Measurements from ENCODE around the gene ZNF578.
"Not testable (repeated sequence)": the region's sequence is repeated elsewhere in the genome, so short reads cannot be mapped to it uniquely, and the experiment has no call there.

ZNF578 gene

GRCh38 chr19:52492201-52492993 lies 39.0 kb downstream of the ZNF578 start:
- no peak for TF ChIP-seq CTCF (IDR thresholded peaks at IDR 0.05; ENCODE audit: low read depth, low read length)
- DNase-seq (ENCODE audit: low read depth, low spot score) = no peak
- H3K4me3 ChIP-seq (ENCODE audit: low read depth, low read length) = no peak overlapping the region
- in situ Hi-C loops (cut with HindIII; ENCODE audit: low sequenced_read_pairs) = no loop called here

- in situ Hi-C loops (cut with HindIII; ENCODE audit: low sequenced_read_pairs) = no loop called here
- no peak for TF ChIP-seq CTCF (IDR thresholded peaks at IDR 0.05; ENCODE audit: low read depth, low read length)
- no peak overlapping the region for H3K4me3 ChIP-seq (ENCODE audit: low read depth, low read length)
- DNase-seq (ENCODE audit: low read depth, low spot score) = no peak
These were observed 39.7 kb downstream of the ZNF578 start for GRCh38 chr19:52492994-52493470.

GRCh38 chr19:52494518-52494917 lies 41.2 kb downstream of the ZNF578 start:
- in situ Hi-C loops (cut with HindIII; ENCODE audit: low sequenced_read_pairs) = no loop called here
- TF ChIP-seq CTCF (IDR thresholded peaks at IDR 0.05; ENCODE audit: low read depth, low read length) = no peak
- H3K4me3 ChIP-seq (ENCODE audit: low read depth, low read length) = no peak overlapping the region
- DNase-seq (ENCODE audit: low read depth, low spot score) = no peak

- no peak overlapping the region for H3K4me3 ChIP-seq (ENCODE audit: low read depth, low read length)
- in situ Hi-C loops (cut with HindIII; ENCODE audit: low sequenced_read_pairs) = no loop called here
- no peak for DNase-seq (ENCODE audit: low read depth, low spot score)
- no peak for TF ChIP-seq CTCF (IDR thresholded peaks at IDR 0.05; ENCODE audit: low read depth, low read length)
These were observed 45.2 kb downstream of the ZNF578 start for GRCh38 chr19:52498571-52498970.

GRCh38 chr19:52500474-52500873 lies 47.1 kb downstream of the ZNF578 start:
- H3K4me3 ChIP-seq (ENCODE audit: low read depth, low read length); in situ Hi-C loops (cut with HindIII; ENCODE audit: low sequenced_read_pairs); DNase-seq (ENCODE audit: low read depth, low spot score): not testable (repeated sequence)

GRCh38 chr19:52500991-52501390 lies 47.6 kb downstream of the ZNF578 start:
- in situ Hi-C loops (cut with HindIII; ENCODE audit: low sequenced_read_pairs); DNase-seq (ENCODE audit: low read depth, low spot score); H3K4me3 ChIP-seq (ENCODE audit: low read depth, low read length): not testable (repeated sequence)

GRCh38 chr19:52507266-52507665 lies 53.9 kb downstream of the ZNF578 start:
- DNase-seq (ENCODE audit: low read depth, low spot score) = no peak
- TF ChIP-seq CTCF (IDR thresholded peaks at IDR 0.05; ENCODE audit: low read depth, low read length) = no peak
- no peak overlapping the region for H3K4me3 ChIP-seq (ENCODE audit: low read depth, low read length)
- in situ Hi-C loops (cut with HindIII; ENCODE audit: low sequenced_read_pairs) = no loop called here
